ENCODE measurements around the gene HNRNPDL.

Gene HNRNPDL

GRCh38 chr4:82436780-82437179 lies 6.5 kb upstream of the HNRNPDL start:
- no peaks in the 10 kb centered on the region for H3K9me3 ChIP-seq
- H3K27me3 ChIP-seq, result no peaks in the 10 kb centered on the region
- H3K4me1 ChIP-seq (ENCODE audit: control insufficient read depth in 1 of 2, insufficient read depth in 1 of 2, low read depth in 1 of 2, low read length in 1 of 2), result peaks cover 6% of the 10 kb centered on the region in 2 experiments
- no peak overlapping the region for H3K27ac ChIP-seq
- no peaks in the 10 kb centered on the region for H3K36me3 ChIP-seq
- H3K4me3 ChIP-seq (ENCODE audit: low read depth in 1 of 2, low read length in 1 of 2), result no peak overlapping the region
- TF ChIP-seq CTCF (IDR thresholded peaks at IDR 0.05), result no peak

GRCh38 chr4:82436130-82436529 lies 5.9 kb upstream of the HNRNPDL start:
- no peaks in the 10 kb centered on the region for H3K36me3 ChIP-seq
- peaks cover 10 to 11% of the 10 kb centered on the region in 2 experiments for H3K4me1 ChIP-seq (ENCODE audit: control insufficient read depth in 1 of 2, insufficient read depth in 1 of 2, low read depth in 1 of 2, low read length in 1 of 2)
- H3K27me3 ChIP-seq, result no peaks in the 10 kb centered on the region
- no peak for TF ChIP-seq CTCF (IDR thresholded peaks at IDR 0.05)
- no peak overlapping the region for H3K4me3 ChIP-seq (ENCODE audit: low read depth in 1 of 2, low read length in 1 of 2)
- no peaks in the 10 kb centered on the region for H3K9me3 ChIP-seq
- no peak overlapping the region for H3K27ac ChIP-seq

- Histone ChIP-seq H3K36me3 (no peaks in the 10 kb centered on the region), H3K4me1 (ENCODE audit: control insufficient read depth in 1 of 2, insufficient read depth in 1 of 2, low read depth in 1 of 2, low read length in 1 of 2) (peaks cover 15 to 16% of the 10 kb centered on the region in 2 experiments), H3K27me3 (no peaks in the 10 kb centered on the region), H3K27ac (no peak overlapping the region), H3K9me3 (no peaks in the 10 kb centered on the region), H3K4me3 (ENCODE audit: low read depth in 1 of 2, low read length in 1 of 2) (no peak overlapping the region)
- TF ChIP-seq CTCF (IDR thresholded peaks at IDR 0.05), result no peak
These were observed 4.7 kb upstream of the HNRNPDL start for GRCh38 chr4:82434949-82435348.

GRCh38 chr4:82433791-82434190 lies 3.5 kb upstream of the HNRNPDL start:
- H3K36me3 ChIP-seq, result no peaks in the 10 kb centered on the region
- peaks cover 15 to 16% of the 10 kb centered on the region in 2 experiments for H3K4me1 ChIP-seq (ENCODE audit: control insufficient read depth in 1 of 2, insufficient read depth in 1 of 2, low read depth in 1 of 2, low read length in 1 of 2)
- no peaks in the 10 kb centered on the region for H3K27me3 ChIP-seq
- H3K27ac ChIP-seq, result no peak overlapping the region
- no peak for TF ChIP-seq CTCF (IDR thresholded peaks at IDR 0.05)
- no peak overlapping the region for H3K4me3 ChIP-seq (ENCODE audit: low read depth in 1 of 2, low read length in 1 of 2)
- H3K9me3 ChIP-seq, result no peaks in the 10 kb centered on the region

- Histone ChIP-seq H3K4me1 (ENCODE audit: control insufficient read depth in 1 of 2, insufficient read depth in 1 of 2, low read depth in 1 of 2, low read length in 1 of 2) (peaks cover 26 to 27% of the 10 kb centered on the region in 2 experiments), H3K9me3 (no peaks in the 10 kb centered on the region), H3K27ac (no peak overlapping the region), H3K4me3 (ENCODE audit: low read depth in 1 of 2, low read length in 1 of 2) (no peak overlapping the region), H3K36me3 (no peaks in the 10 kb centered on the region), H3K27me3 (no peaks in the 10 kb centered on the region)
- TF ChIP-seq CTCF (IDR thresholded peaks at IDR 0.05), result no peak
These were observed 2.3 kb upstream of the HNRNPDL start for GRCh38 chr4:82432596-82432995.

- Histone ChIP-seq H3K36me3 (peaks cover 3% of the 10 kb centered on the region), H3K27ac (no peak overlapping the region), H3K27me3 (no peaks in the 10 kb centered on the region), H3K4me1 (ENCODE audit: control insufficient read depth in 1 of 2, insufficient read depth in 1 of 2, low read depth in 1 of 2, low read length in 1 of 2) (peaks cover 24 to 34% of the 10 kb centered on the region in 2 experiments), H3K9me3 (no peaks in the 10 kb centered on the region), H3K4me3 (ENCODE audit: low read depth in 1 of 2, low read length in 1 of 2) (no peak overlapping the region)
- no peak for TF ChIP-seq CTCF (IDR thresholded peaks at IDR 0.05)
These were observed 1.6 kb upstream of the HNRNPDL start for GRCh38 chr4:82431831-82432230.
